AG09319 (cell line): ENCODE measurements around the gene ADCY5.
"Not testable (repeated sequence)": the region's sequence is repeated elsewhere in the genome, so short reads cannot be mapped to it uniquely, and the experiment has no call there.

Experiments used
- DNase-seq: peaks from one replicate; pipeline ENCODE4 v3.0.0-alpha.2; 2010; ENCODE audit warnings: low read depth; ENCODE audit errors: extremely low read depth
- CTCF ChIP-seq: IDR thresholded peaks from 2 replicates; pipeline ENCODE4 v1.5.1; 2011; ENCODE audit warnings: low read depth, mild to moderate bottlenecking, inconsistent platforms, low read length, moderate library complexity

The ADCY5 gene

GRCh38 chr3:123246866-123247265 is 202.0 kb downstream of the ADCY5 start:
- no peak for TF ChIP-seq CTCF

GRCh38 chr3:123244128-123244527 is 204.8 kb downstream of the ADCY5 start:
- TF ChIP-seq CTCF = no peak
- no peak for DNase-seq

More at GRCh38 chr3:123246866-123247265, 202.0 kb downstream of the ADCY5 start:
- DNase-seq = no peak

GRCh38 chr3:123239756-123240155 is 209.1 kb downstream of the ADCY5 start:
- TF ChIP-seq CTCF = no peak
- no peak for DNase-seq

GRCh38 chr3:123239186-123239585 is 209.7 kb downstream of the ADCY5 start:
- DNase-seq = not testable (repeated sequence)

GRCh38 chr3:123236902-123237301 is 212.0 kb downstream of the ADCY5 start:
- TF ChIP-seq CTCF = no peak

More at GRCh38 chr3:123236902-123237301, 212.0 kb downstream of the ADCY5 start:
- DNase-seq = no peak
